DND-41 (cell line): Measurements from ENCODE around the gene PFKFB3.
"Not testable (repeated sequence)": the region's sequence is repeated elsewhere in the genome, so short reads cannot be mapped to it uniquely, and the experiment has no call there.

Experiments
- CTCF ChIP-seq: IDR thresholded peaks from 2 replicates; pipeline ENCODE4 v1.5.1; 2012; ENCODE audit warnings: borderline replicate concordance, low read length, moderate library complexity, mild to moderate bottlenecking; ENCODE audit not compliant: poor library complexity, severe bottlenecking; ENCODE audit errors: extremely low read depth
- EZH2 ChIP-seq: IDR thresholded peaks from 3 replicates; pipeline ENCODE4 v1.6.1; 2012; ENCODE audit warnings: borderline replicate concordance, low read depth, mild to moderate bottlenecking, moderate library complexity, low read length, inconsistent platforms; ENCODE audit not compliant: severe bottlenecking

DNA sequence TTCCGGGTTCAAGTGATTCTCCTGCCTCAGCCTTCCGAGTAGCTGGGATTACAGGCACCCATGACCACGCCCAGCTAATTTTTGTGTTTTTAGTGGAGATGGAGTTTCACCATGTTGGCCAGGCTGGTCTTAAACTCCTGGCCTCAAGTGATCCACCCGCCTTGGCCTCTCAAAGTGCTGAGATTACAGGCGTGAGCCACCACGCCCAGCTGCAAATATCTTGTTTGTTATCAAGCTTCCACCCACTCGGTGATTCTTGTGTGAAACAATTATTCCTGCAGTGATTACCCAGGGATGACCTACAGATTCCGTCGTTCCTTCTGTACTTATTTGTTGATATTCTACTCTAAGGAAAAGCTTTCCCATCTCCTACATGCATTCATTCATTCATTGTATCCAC, 12.7 kb upstream of the PFKFB3 start:
- TF ChIP-seq CTCF, EZH2: not testable (repeated sequence)
